CD14-positive monocyte (primary cell): ENCODE measurements around the gene STARD10. TPM values are rescaled to one million over a fixed set of nuclear protein-coding genes. Genes with fewer than 3 reads are reported as not detected.

Source experiments
- DNase-seq, 3 donors: peaks; one replicate each; pipeline ENCODE4 v3.0.0-alpha.2; 2011 to 2022
- H2AFZ ChIP-seq: 2 replicates; pipeline ENCODE4 v1.6.0; 2012; ENCODE audit warnings: mild to moderate bottlenecking, low read depth, low read length, inconsistent platforms; ENCODE audit not compliant: insufficient read depth, poor library complexity, severe bottlenecking
- H3K27ac ChIP-seq, 2 donors: 1 replicate in 1 of 2; 2 replicates in 1 of 2; pipeline ENCODE4 v1.5.1; 2012 to 2013; ENCODE audit warnings: low read length in 2 of 2, control low read depth in 1 of 2, inconsistent platforms in 1 of 2, low read depth in 1 of 2, mild to moderate bottlenecking in 1 of 2
- H3K27me3 ChIP-seq, 2 donors: one replicate each; pipeline versions ENCODE4 v1.6.0 to v1.6.1; 2011 to 2013; ENCODE audit warnings: low read length in 2 of 2; ENCODE audit not compliant: control insufficient read depth in 2 of 2, insufficient read depth in 2 of 2
- H3K36me3 ChIP-seq, 2 donors: replicated peaks in 1 of 2; 1 replicate in 1 of 2; 2 replicates in 1 of 2; pipeline versions ENCODE4 v1.5.1 to v1.6.1; 2012 to 2013; ENCODE audit warnings: low read length in 2 of 2, control low read depth in 1 of 2, inconsistent platforms in 1 of 2, mild to moderate bottlenecking in 1 of 2; ENCODE audit not compliant: insufficient read depth in 2 of 2, control insufficient read depth in 1 of 2
- H3K4me1 ChIP-seq, 2 donors: 1 replicate in 1 of 2; 2 replicates in 1 of 2; pipeline versions ENCODE4 v1.5.1 to v1.6.1; 2012 to 2013; ENCODE audit warnings: low read length in 2 of 2, control low read depth in 1 of 2, inconsistent platforms in 1 of 2, mild to moderate bottlenecking in 1 of 2, moderate library complexity in 1 of 2; ENCODE audit not compliant: insufficient read depth in 2 of 2, control insufficient read depth in 1 of 2
- H3K4me2 ChIP-seq: replicated peaks from 2 replicates; pipeline ENCODE3; 2012; ENCODE audit warnings: low read length, moderate library complexity, mild to moderate bottlenecking; ENCODE audit not compliant: poor library complexity, severe bottlenecking; ENCODE audit errors: extremely low read depth
- H3K4me3 ChIP-seq, 3 experiments: fragments of 200-600 bp in 1 of 3; sonication (generic) in 1 of 3; replicated peaks in 1 of 3; 1 replicate in 2 of 3; 2 replicates in 1 of 3; pipeline ENCODE4 v1.5.1; 2011 to 2013; ENCODE audit warnings: low read length in 3 of 3, mild to moderate bottlenecking in 3 of 3, control low read depth in 2 of 3, low read depth in 2 of 3, inconsistent platforms in 1 of 3, moderate library complexity in 1 of 3
- H3K79me2 ChIP-seq: 2 replicates; pipeline ENCODE4 v1.6.0; 2012; ENCODE audit warnings: mild to moderate bottlenecking, control low read depth, inconsistent platforms, low read length, moderate library complexity; ENCODE audit not compliant: insufficient read depth
- H3K9ac ChIP-seq: 2 replicates; pipeline ENCODE4 v1.6.0; 2017; ENCODE audit warnings: low read length, mild to moderate bottlenecking; ENCODE audit not compliant: insufficient read depth, poor library complexity, severe bottlenecking
- H3K9me3 ChIP-seq, 2 donors: replicated peaks in 1 of 2; 1 replicate in 1 of 2; 2 replicates in 1 of 2; pipeline versions ENCODE4 v1.5.1 to v1.6.1; 2012 to 2013; ENCODE audit warnings: low read length in 2 of 2, control low read depth in 1 of 2; ENCODE audit not compliant: control insufficient read depth in 1 of 2, insufficient read depth in 1 of 2
- H4K20me1 ChIP-seq: 2 replicates; pipeline ENCODE4 v1.6.0; 2012; ENCODE audit warnings: mild to moderate bottlenecking, low read length, control low read depth, moderate library complexity; ENCODE audit not compliant: insufficient read depth
- H3K27ac Mint-ChIP-seq, 7 donors: one replicate each; pipeline ENCODE4 v1.8.0; 2020; ENCODE audit warnings: mild to moderate bottlenecking in 7 of 7, mixed read lengths in 7 of 7, moderate library complexity in 6 of 7, inconsistent platforms in 2 of 7
- H3K27me3 Mint-ChIP-seq, 3 donors: one replicate each; pipeline ENCODE4 v1.8.0; 2021 to 2022; ENCODE audit warnings: low read depth in 3 of 3, mild to moderate bottlenecking in 3 of 3, mixed read lengths in 3 of 3, moderate library complexity in 3 of 3, inconsistent platforms in 1 of 3
- H3K36me3 Mint-ChIP-seq, 2 donors: one replicate each; pipeline ENCODE4 v1.8.0; 2020; ENCODE audit warnings: mixed read lengths in 2 of 2, inconsistent platforms in 1 of 2, mild to moderate bottlenecking in 1 of 2
- H3K4me1 Mint-ChIP-seq: one replicate; pipeline ENCODE4 v1.8.0; 2020; ENCODE audit warnings: mild to moderate bottlenecking, mixed read lengths
- H3K4me3 Mint-ChIP-seq, 2 donors: one replicate each; pipeline ENCODE4 v1.8.0; 2020; ENCODE audit warnings: mild to moderate bottlenecking in 2 of 2, mixed read lengths in 2 of 2, moderate library complexity in 1 of 2
- H3K9me3 Mint-ChIP-seq, 7 donors: one replicate each; pipeline ENCODE4 v1.8.0; 2020 to 2022; ENCODE audit warnings: mixed read lengths in 7 of 7, mild to moderate bottlenecking in 6 of 7, moderate library complexity in 6 of 7, inconsistent platforms in 2 of 7
- WGBS: methylation state at CpG from one replicate; pipeline ENCODE4 v1.1.5; 2013; ENCODE audit warnings: missing lambda C conversion rate; ENCODE audit not compliant: insufficient coverage; 5-methylcytosine and 5-hydroxymethylcytosine counted together
- intact Hi-C, 2 donors: fragments of 100-400 bp; cut with micrococcal nuclease; formaldehyde crosslinking; loops; one replicate each; pipeline versions ENCODE4 v1.15.0 to v1.15.1; 2023
- polyA plus RNA-seq, 3 donors: library from polyadenylated mRNA; depleted of rRNA in 1 of 3; unstranded in 2 of 3; stranded (reverse) in 1 of 3; fragments of 300-500 nt in 2 of 3; fragments of >200 nt in 1 of 3; fragmentation: Illumina TruSeq in 2 of 3; gene quantifications; 1 replicate in 2 of 3; 2 replicates in 1 of 3; pipeline ENCODE4 v1.2.3, GENCODE V29; 2012 to 2021
- TF ChIP-seq, protein P1 (sequence below): fragments of 200-600 bp; IDR thresholded peaks from one replicate; pipeline ENCODE4 v1.8.0; 2022; ENCODE audit warnings: antibody characterized with exemption, mild to moderate bottlenecking

The STARD10 gene
- polyA plus RNA-seq, 3 donors = 13.6 to 18.7 (median 15.4) TPM

DNA sequence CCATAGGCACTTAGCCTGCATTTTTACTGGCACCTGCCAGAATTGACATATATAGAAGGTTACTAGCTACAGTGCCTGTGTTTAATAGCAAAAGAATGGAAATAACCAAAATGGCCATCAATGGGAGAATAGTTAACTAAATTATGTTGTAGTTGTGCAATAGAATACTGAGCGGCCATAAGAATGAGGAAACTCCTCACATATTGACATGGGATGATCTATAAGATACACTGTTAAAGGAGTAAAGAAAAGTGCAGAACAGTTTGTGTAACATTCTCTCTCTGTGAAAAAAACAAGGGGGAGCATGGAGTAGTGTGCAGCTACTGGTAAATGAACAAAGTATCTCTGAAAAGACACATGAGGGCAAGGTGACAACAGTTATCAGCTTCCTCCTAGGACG, 63.1 kb downstream of the STARD10 start:
- Histone ChIP-seq H3K4me1 (peaks cover 86 to 95% of the 10 kb centered on the region in 2 donors), H2AFZ (no peak overlapping the region), H4K20me1 (peaks cover 88% of the 10 kb centered on the region), H3K4me2 (peak overlapping the region; percentile 6), H3K27me3 (no peaks in the 10 kb centered on the region), H3K9ac (no peak overlapping the region), H3K4me3 (no peak overlapping the region), H3K27ac (peak overlapping the region; percentile 42 to 77), H3K36me3 (peaks cover 56 to 84% of the 10 kb centered on the region in 2 donors), H3K79me2 (peaks cover 100% of the 10 kb centered on the region), H3K9me3 (peaks cover 0 to 8% of the 10 kb centered on the region in 2 donors)
- peaks cover 86% of the 10 kb centered on the region for H3K4me1 Mint-ChIP-seq
- intact Hi-C loops = no loop called here
- no CpG with 5 or more reads among the region's 2 CpGs for WGBS
- no peaks in the 10 kb centered on the region for H3K27me3 Mint-ChIP-seq
- H3K36me3 Mint-ChIP-seq = peaks cover 77 to 93% of the 10 kb centered on the region in 2 donors
- TF ChIP-seq, protein P1, sequence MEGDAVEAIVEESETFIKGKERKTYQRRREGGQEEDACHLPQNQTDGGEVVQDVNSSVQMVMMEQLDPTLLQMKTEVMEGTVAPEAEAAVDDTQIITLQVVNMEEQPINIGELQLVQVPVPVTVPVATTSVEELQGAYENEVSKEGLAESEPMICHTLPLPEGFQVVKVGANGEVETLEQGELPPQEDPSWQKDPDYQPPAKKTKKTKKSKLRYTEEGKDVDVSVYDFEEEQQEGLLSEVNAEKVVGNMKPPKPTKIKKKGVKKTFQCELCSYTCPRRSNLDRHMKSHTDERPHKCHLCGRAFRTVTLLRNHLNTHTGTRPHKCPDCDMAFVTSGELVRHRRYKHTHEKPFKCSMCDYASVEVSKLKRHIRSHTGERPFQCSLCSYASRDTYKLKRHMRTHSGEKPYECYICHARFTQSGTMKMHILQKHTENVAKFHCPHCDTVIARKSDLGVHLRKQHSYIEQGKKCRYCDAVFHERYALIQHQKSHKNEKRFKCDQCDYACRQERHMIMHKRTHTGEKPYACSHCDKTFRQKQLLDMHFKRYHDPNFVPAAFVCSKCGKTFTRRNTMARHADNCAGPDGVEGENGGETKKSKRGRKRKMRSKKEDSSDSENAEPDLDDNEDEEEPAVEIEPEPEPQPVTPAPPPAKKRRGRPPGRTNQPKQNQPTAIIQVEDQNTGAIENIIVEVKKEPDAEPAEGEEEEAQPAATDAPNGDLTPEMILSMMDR = no peak
- peaks cover 0 to 12% (median 6%) of the 10 kb centered on the region in 7 donors for H3K9me3 Mint-ChIP-seq
- DNase-seq = peak in 1 of 3 donors; percentile 34
- H3K4me3 Mint-ChIP-seq = peak overlapping the region in 1 of 2 donors; percentile 48
- peak overlapping the region; percentile 89 to 95 (median 91) for H3K27ac Mint-ChIP-seq

DNA sequence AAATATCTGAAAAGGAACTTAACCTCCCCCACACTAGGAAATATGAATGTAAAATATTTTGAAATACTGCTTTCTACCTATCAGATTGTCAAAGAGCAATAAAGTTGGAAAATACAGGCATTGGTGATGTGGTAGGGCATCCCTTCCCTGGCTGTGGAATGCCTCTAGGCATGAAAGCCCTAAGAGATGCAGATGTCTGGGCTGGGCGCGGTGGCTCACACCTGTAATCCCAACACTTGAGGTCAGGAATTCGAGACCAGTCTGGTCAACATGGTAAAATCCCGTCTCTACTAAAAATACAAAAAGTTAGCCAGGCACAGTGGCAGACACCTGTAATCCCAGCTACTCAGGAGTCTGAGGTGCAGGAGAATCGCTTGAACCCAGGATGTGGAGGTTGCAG, 63.6 kb downstream of the STARD10 start:
- no peak overlapping the region for H3K4me3 ChIP-seq
- TF ChIP-seq, protein P1 = no peak
- peak overlapping the region; percentile 76 to 95 (median 91) for H3K27ac Mint-ChIP-seq
- WGBS = 100% methylated on average over 1 of the region's 5 CpGs
- H3K9ac ChIP-seq = no peak overlapping the region
- peaks cover 100% of the 10 kb centered on the region for H3K79me2 ChIP-seq
- no peaks in the 10 kb centered on the region for H3K27me3 Mint-ChIP-seq
- no peak overlapping the region for H2AFZ ChIP-seq
- peaks cover 86% of the 10 kb centered on the region for H3K4me1 Mint-ChIP-seq
- H3K27me3 ChIP-seq = no peaks in the 10 kb centered on the region
- H3K9me3 Mint-ChIP-seq = peaks cover 0 to 12% (median 6%) of the 10 kb centered on the region in 7 donors
- peaks cover 0 to 8% of the 10 kb centered on the region in 2 donors for H3K9me3 ChIP-seq
- intact Hi-C loops = no loop called here
- H3K4me3 Mint-ChIP-seq = no peak overlapping the region
- peak overlapping the region in 1 of 2 donors; percentile 77 for H3K27ac ChIP-seq
- peak overlapping the region; percentile 6 for H3K4me2 ChIP-seq
- peaks cover 61 to 89% of the 10 kb centered on the region in 2 donors for H3K36me3 ChIP-seq
- H3K36me3 Mint-ChIP-seq = peaks cover 81 to 96% of the 10 kb centered on the region in 2 donors
- no peak for DNase-seq
- H3K4me1 ChIP-seq = peaks cover 86 to 95% of the 10 kb centered on the region in 2 donors
- peaks cover 93% of the 10 kb centered on the region for H4K20me1 ChIP-seq
